Osteocyte (in vitro differentiated cells): ENCODE data around the gene MYO16. TPM values are rescaled to one million over a fixed set of nuclear protein-coding genes. Genes with fewer than 3 reads are reported as not detected.

ENCODE experiments used
- DNase-seq: peaks from one replicate; pipeline ENCODE4 v3.0.0; 2021; ENCODE audit warnings: mixed read lengths; ENCODE audit not compliant: unreplicated experiment; ENCODE audit errors: extremely low spot score
- H3K27ac Mint-ChIP-seq: one replicate; pipeline ENCODE4 v1.8.0; 2021; ENCODE audit warnings: mild to moderate bottlenecking, mixed read lengths; ENCODE audit not compliant: unreplicated experiment
- H3K27me3 Mint-ChIP-seq: one replicate; pipeline ENCODE4 v1.8.0; 2021; ENCODE audit warnings: mixed read lengths; ENCODE audit not compliant: unreplicated experiment
- H3K36me3 Mint-ChIP-seq: one replicate; pipeline ENCODE4 v1.8.0; 2021; ENCODE audit warnings: mixed read lengths; ENCODE audit not compliant: unreplicated experiment
- H3K4me1 Mint-ChIP-seq: one replicate; pipeline ENCODE4 v1.8.0; 2021; ENCODE audit warnings: mixed read lengths; ENCODE audit not compliant: unreplicated experiment
- H3K4me3 Mint-ChIP-seq: one replicate; pipeline ENCODE4 v1.8.0; 2021; ENCODE audit warnings: mild to moderate bottlenecking, moderate library complexity, mixed read lengths; ENCODE audit not compliant: unreplicated experiment
- H3K9me3 Mint-ChIP-seq: one replicate; pipeline ENCODE4 v1.8.0; 2021; ENCODE audit warnings: mixed read lengths; ENCODE audit not compliant: unreplicated experiment
- total RNA-seq: library from RNA; stranded (reverse); gene quantifications from 2 replicates; pipeline ENCODE4 v1.2.1, GENCODE V29; 2021
- TF ChIP-seq, protein P1 (sequence below): fragments of 200-600 bp; sonication (generic); IDR thresholded peaks from 2 replicates; pipeline ENCODE4 v1.5.0; 2021; ENCODE audit warnings: antibody characterized with exemption, mild to moderate bottlenecking, moderate library complexity

MYO16 gene
- total RNA-seq, 1 donor from 2014 or later, result 0.13 TPM

DNA sequence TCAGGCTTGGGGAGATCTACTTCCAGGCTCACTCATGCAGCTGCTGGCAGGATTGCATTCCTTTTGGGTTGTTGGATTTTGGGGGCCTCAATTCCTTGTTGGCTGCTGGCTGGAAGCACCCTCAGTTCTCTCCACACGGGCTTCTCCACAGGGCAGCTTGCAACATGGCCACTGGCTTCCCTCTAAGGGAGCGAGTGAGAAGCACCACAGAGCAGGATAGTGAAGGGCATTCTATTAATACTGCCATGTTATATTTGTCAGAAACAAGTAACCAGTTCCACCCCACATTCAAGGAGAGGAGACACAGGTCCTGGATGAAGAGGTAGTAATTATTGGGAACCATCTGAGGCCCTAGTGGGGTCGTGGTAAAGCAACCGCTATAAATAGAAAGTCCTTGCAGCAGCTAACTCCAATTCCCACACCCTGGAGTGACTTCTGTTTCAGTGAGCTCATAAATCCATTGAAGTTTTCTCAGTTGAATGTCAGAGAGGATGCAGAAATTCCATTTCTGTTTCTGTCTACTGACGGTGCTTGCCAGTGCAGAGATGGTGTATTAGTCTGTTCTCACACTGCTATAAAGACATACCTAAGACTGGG lies 598.0 kb downstream of the MYO16 start:
- no peak for DNase-seq
- TF ChIP-seq, protein P1, sequence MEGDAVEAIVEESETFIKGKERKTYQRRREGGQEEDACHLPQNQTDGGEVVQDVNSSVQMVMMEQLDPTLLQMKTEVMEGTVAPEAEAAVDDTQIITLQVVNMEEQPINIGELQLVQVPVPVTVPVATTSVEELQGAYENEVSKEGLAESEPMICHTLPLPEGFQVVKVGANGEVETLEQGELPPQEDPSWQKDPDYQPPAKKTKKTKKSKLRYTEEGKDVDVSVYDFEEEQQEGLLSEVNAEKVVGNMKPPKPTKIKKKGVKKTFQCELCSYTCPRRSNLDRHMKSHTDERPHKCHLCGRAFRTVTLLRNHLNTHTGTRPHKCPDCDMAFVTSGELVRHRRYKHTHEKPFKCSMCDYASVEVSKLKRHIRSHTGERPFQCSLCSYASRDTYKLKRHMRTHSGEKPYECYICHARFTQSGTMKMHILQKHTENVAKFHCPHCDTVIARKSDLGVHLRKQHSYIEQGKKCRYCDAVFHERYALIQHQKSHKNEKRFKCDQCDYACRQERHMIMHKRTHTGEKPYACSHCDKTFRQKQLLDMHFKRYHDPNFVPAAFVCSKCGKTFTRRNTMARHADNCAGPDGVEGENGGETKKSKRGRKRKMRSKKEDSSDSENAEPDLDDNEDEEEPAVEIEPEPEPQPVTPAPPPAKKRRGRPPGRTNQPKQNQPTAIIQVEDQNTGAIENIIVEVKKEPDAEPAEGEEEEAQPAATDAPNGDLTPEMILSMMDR, result no peak
- peaks cover 4% of the 10 kb centered on the region for H3K36me3 Mint-ChIP-seq
- H3K27me3 Mint-ChIP-seq, result no peaks in the 10 kb centered on the region
- peaks cover 7% of the 10 kb centered on the region for H3K4me1 Mint-ChIP-seq
- peaks cover 26% of the 10 kb centered on the region for H3K9me3 Mint-ChIP-seq
- H3K27ac Mint-ChIP-seq, result no peak overlapping the region
- no peak overlapping the region for H3K4me3 Mint-ChIP-seq

DNA sequence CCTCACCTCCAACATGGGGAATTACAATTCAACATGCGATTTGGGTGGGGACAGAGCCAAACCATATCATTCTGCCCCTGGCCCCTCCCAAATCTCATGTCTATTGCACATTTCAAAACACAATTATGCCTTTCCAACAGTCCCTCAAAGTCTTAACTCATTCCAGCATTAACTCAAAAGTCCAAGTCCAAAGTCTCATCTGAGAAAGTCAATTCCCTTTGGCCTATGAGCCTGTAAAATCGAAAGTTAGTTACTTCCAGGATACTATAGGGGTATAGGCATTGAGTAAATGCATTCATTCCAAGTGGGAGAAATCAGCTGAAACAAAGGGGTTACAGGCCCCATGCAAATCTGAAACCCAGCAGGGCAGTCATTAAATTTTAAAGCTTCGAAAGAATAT lies 598.8 kb downstream of the MYO16 start:
- TF ChIP-seq, protein P1, result no peak
- peaks cover 26% of the 10 kb centered on the region for H3K9me3 Mint-ChIP-seq
- DNase-seq, result no peak
- H3K27ac Mint-ChIP-seq, result no peak overlapping the region
- no peak overlapping the region for H3K4me3 Mint-ChIP-seq
- peaks cover 10% of the 10 kb centered on the region for H3K4me1 Mint-ChIP-seq
- peaks cover 4% of the 10 kb centered on the region for H3K36me3 Mint-ChIP-seq
- no peaks in the 10 kb centered on the region for H3K27me3 Mint-ChIP-seq

DNA sequence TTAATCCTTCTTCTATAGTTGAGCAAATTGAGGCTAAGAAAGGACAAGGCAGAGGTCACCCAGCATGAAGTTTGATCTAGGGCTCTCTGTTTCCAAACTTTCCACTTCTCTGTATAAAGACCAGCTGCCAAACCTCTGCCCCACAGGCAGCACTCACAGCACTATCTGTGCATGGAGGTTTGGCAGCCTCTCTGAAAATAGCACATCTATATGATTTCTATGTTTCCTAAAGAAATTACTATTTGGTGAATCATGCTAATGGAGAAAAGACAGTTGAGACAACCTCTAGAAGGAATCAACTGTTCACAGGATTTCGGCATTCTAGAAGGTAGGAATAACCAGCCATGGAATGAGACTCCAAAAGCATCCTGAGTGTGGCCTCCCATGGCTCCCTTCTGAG lies 602.5 kb downstream of the MYO16 start:
- no peak for DNase-seq
- no peak overlapping the region for H3K4me3 Mint-ChIP-seq
- H3K9me3 Mint-ChIP-seq, result peaks cover 13% of the 10 kb centered on the region
- TF ChIP-seq, protein P1, result no peak
- H3K27ac Mint-ChIP-seq, result no peak overlapping the region
- H3K36me3 Mint-ChIP-seq, result no peaks in the 10 kb centered on the region
- no peaks in the 10 kb centered on the region for H3K27me3 Mint-ChIP-seq
- peaks cover 11% of the 10 kb centered on the region for H3K4me1 Mint-ChIP-seq

- Mint-ChIP-seq H3K9me3 (peaks cover 13% of the 10 kb centered on the region), H3K27ac (peak overlapping the region; percentile 10), H3K27me3 (no peaks in the 10 kb centered on the region), H3K4me1 (peaks cover 11% of the 10 kb centered on the region), H3K4me3 (no peak overlapping the region), H3K36me3 (no peaks in the 10 kb centered on the region)
- DNase-seq, result no peak
- TF ChIP-seq, protein P1, result no peak
Observed at GRCh38 chr13:109233293-109233692, 603.9 kb downstream of the MYO16 start.

DNA sequence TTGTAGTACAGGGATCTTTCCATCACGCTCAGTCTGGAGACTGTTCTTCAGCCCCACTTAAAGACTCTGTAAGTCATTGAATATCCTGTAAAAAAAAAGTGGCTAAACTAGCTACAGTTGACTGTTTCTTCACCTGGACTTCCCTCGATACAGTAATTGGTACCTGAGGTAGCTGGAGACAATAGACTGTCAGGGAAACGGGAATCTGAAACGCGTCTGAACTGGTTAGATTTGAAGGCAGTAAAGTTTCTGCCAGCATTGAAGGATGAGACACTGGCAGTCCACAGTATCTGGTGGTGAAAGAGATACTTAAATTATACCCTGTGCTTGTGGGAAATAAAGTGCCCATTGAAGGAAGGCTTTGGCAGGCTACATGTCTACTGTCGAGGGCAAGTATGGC lies 606.5 kb downstream of the MYO16 start:
- H3K4me3 Mint-ChIP-seq, result no peak overlapping the region
- H3K27me3 Mint-ChIP-seq, result no peaks in the 10 kb centered on the region
- no peaks in the 10 kb centered on the region for H3K36me3 Mint-ChIP-seq
- peaks cover 8% of the 10 kb centered on the region for H3K4me1 Mint-ChIP-seq
- H3K27ac Mint-ChIP-seq, result no peak overlapping the region
- TF ChIP-seq, protein P1, result no peak
- DNase-seq, result no peak
- H3K9me3 Mint-ChIP-seq, result no peaks in the 10 kb centered on the region
